K562 (cell line): ENCODE measurements around the gene TTC27.

Experiments used
- CTCF ChIP-seq, 3 experiments: IDR thresholded peaks in 2 of 3; conservative IDR thresholded peaks in 1 of 3; 2 replicates each; pipeline ENCODE4 v1.5.1; 2011 to 2012; ENCODE audit warnings: low read length in 3 of 3, mild to moderate bottlenecking in 3 of 3, control low read depth in 2 of 3, improper control_type of control experiment in 1 of 3, inconsistent platforms in 1 of 3, low read depth in 1 of 3, mixed read lengths in 1 of 3, moderate library complexity in 1 of 3; ENCODE audit not compliant: insufficient read depth in 2 of 3
- EP300 ChIP-seq: IDR thresholded peaks from 2 replicates; pipeline ENCODE4 v1.6.1; 2012; ENCODE audit warnings: low read length, improper control_type of control experiment
- ESRRA ChIP-seq: fragments of 450-650 bp; IDR thresholded peaks from 2 replicates; pipeline ENCODE4 v1.6.1; 2014; ENCODE audit warnings: low read depth, mild to moderate bottlenecking, moderate library complexity, borderline replicate concordance
- GTF2F1 ChIP-seq: IDR thresholded peaks from 2 replicates; pipeline ENCODE4 v1.6.1; 2011; ENCODE audit warnings: low read depth, low read length, improper control_type of control experiment
- HLTF ChIP-seq: fragments of 450-650 bp; IDR thresholded peaks from 2 replicates; pipeline ENCODE4 v1.6.1; 2016
- IRF1 ChIP-seq: sonication (generic); formaldehyde crosslinking; IDR thresholded peaks from 2 replicates; pipeline ENCODE4 v1.8.0; 2022; ENCODE audit warnings: missing genetic modification reagents, mild to moderate bottlenecking, borderline replicate concordance
- NFATC3 ChIP-seq: fragments of 450-650 bp; IDR thresholded peaks from 2 replicates; pipeline ENCODE4 v1.6.1; 2017; ENCODE audit warnings: mild to moderate bottlenecking
- POLR2A ChIP-seq: fragments of 450-650 bp; conservative IDR thresholded peaks from 2 replicates; pipeline ENCODE4 v1.6.1; 2016
- RNF219 ChIP-seq: fragments of 250-450 bp; sonication (Bioruptor Pico); IDR thresholded peaks from 2 replicates; pipeline ENCODE4 v1.5.0; 2022; ENCODE audit warnings: mild to moderate bottlenecking
- ZBTB1 ChIP-seq: sonication (generic); formaldehyde crosslinking; IDR thresholded peaks from 2 replicates; pipeline ENCODE4 v1.8.1; 2023; ENCODE audit warnings: missing genetic modification reagents, low read depth, mild to moderate bottlenecking, borderline replicate concordance
- ZNF174 ChIP-seq: fragments of 250-450 bp; sonication (Bioruptor Pico); IDR thresholded peaks from 2 replicates; pipeline ENCODE4 v1.4.0; 2020; ENCODE audit warnings: mild to moderate bottlenecking
- ZNF668 ChIP-seq: fragments of 250-450 bp; sonication (Bioruptor Pico); IDR thresholded peaks from 2 replicates; pipeline ENCODE4 v1.8.0; 2022; ENCODE audit warnings: mild to moderate bottlenecking, inconsistent platforms

- no peak for TF ChIP-seq GTF2F1
- TF ChIP-seq NFATC3 = no peak
- TF ChIP-seq ESRRA = no peak
- TF ChIP-seq CTCF (IDR thresholded peaks at IDR 0.05 in 2 of 3, conservative IDR thresholded peaks at IDR 0.05 in 1 of 3; ENCODE audit: insufficient read depth in 2 of 3, low read depth in 1 of 3, low read length in 3 of 3) = no peak
- TF ChIP-seq POLR2A = no peak
- TF ChIP-seq ZBTB1 (CRISPR knock-in tag) = no peak
- no peak for TF ChIP-seq ZNF668 (CRISPR knock-in tag)
- no peak for TF ChIP-seq IRF1 (CRISPR knock-in tag)
- no peak for TF ChIP-seq HLTF
- no peak for TF ChIP-seq ZNF174 (CRISPR knock-in tag)
- no peak for TF ChIP-seq EP300
- no peak for TF ChIP-seq RNF219 (CRISPR knock-in tag)
These were observed 156.1 kb downstream of the TTC27 start for GRCh38 chr2:32783933-32784332.
